ENCODE results near the gene FGF1. TPM values are rescaled to one million over a fixed set of nuclear protein-coding genes. Genes with fewer than 3 reads are reported as not detected.

FGF1 gene
- total RNA-seq, 1 experiment from 2014 or later, result 3.2 TPM

- H3K9me3 ChIP-seq (ENCODE audit: control insufficient read depth, low read depth, low read length), result no peaks in the 10 kb centered on the region
- no peak overlapping the region for H2AK5ac ChIP-seq (ENCODE audit: insufficient read length, low read length)
- no peak overlapping the region for H4K91ac ChIP-seq (ENCODE audit: insufficient read length, low read depth, low read length)
- no peaks in the 10 kb centered on the region for H3K36me3 Mint-ChIP-seq (ENCODE audit: insufficient read depth in 1 of 3, low read depth in 3 of 3)
- H3K27ac Mint-ChIP-seq, result no peak overlapping the region
- no peaks in the 10 kb centered on the region; the same call in 1 of the 2 replicates for H3K27me3 ChIP-seq (ENCODE audit: insufficient read depth, low read length)
- H2BK12ac ChIP-seq (ENCODE audit: insufficient read length, low read depth, low read length), result no peak overlapping the region
- no peak overlapping the region for H2AFZ ChIP-seq (ENCODE audit: low read length)
- H2BK5ac ChIP-seq (ENCODE audit: insufficient read length, low read length), result no peak overlapping the region
- peaks cover 9 to 10% of the 10 kb centered on the region in 2 experiments; a peak in 3 of 4 replicates for H3K4me1 Mint-ChIP-seq
- no CpG with 5 or more reads among the region's 3 CpGs for WGBS (ENCODE audit: extremely low coverage, insufficient read length, low lambda C conversion rate)
- H3K27me3 Mint-ChIP-seq (ENCODE audit: low read depth), result no peaks in the 10 kb centered on the region; the same call in 1 of the 2 replicates
- no peak overlapping the region for H3K4ac ChIP-seq (ENCODE audit: low read depth, low read length)
- no peak overlapping the region for H4K8ac ChIP-seq (replicated peaks; ENCODE audit: insufficient read length, low read depth, low read length)
- no peak overlapping the region for H3K18ac ChIP-seq (ENCODE audit: insufficient read length, low read depth, low read length)
- H3K23me2 ChIP-seq (ENCODE audit: insufficient read length, low read depth, low read length, poor library complexity, severe bottlenecking), result no peaks in the 10 kb centered on the region
- H2BK20ac ChIP-seq (ENCODE audit: low read depth, low read length, poor library complexity, severe bottlenecking), result no peak overlapping the region
- no peak overlapping the region for H3K27ac ChIP-seq (ENCODE audit: insufficient read length, low read depth, low read length)
- no peak overlapping the region for H3T11ph ChIP-seq (ENCODE audit: low read length)
- H3K4me3 Mint-ChIP-seq, result no peak overlapping the region
- H3K9ac ChIP-seq (ENCODE audit: extremely low read depth, insufficient read length, low read length), result no peak overlapping the region
- H4K5ac ChIP-seq (ENCODE audit: insufficient read length, low read depth, low read length), result no peak overlapping the region
- no peak overlapping the region for H2BK15ac ChIP-seq (ENCODE audit: low read depth, low read length)
- no peak overlapping the region for H3K56ac ChIP-seq (ENCODE audit: insufficient read length, low read depth, low read length)
- no peak for TF ChIP-seq CTCF (conservative IDR thresholded peaks at IDR 0.05)
- H2BK120ac ChIP-seq (ENCODE audit: low read depth, low read length, poor library complexity, severe bottlenecking), result no peak overlapping the region
- no peak overlapping the region for H3K4me2 ChIP-seq (ENCODE audit: insufficient read depth, insufficient read length, low read length)
- no peaks in the 10 kb centered on the region for H3K79me1 ChIP-seq (ENCODE audit: insufficient read depth, low read depth, low read length, poor library complexity, severe bottlenecking)
- no peak overlapping the region for H3K23ac ChIP-seq (ENCODE audit: insufficient read length, low read depth, low read length)
- no peaks in the 10 kb centered on the region for H3K9me3 Mint-ChIP-seq
- H4K20me1 ChIP-seq (ENCODE audit: control insufficient read depth, insufficient read depth, insufficient read length), result no peaks in the 10 kb centered on the region
- H3K79me2 ChIP-seq (ENCODE audit: insufficient read depth, low read length), result no peaks in the 10 kb centered on the region
- H3K4me1 ChIP-seq (ENCODE audit: insufficient read depth, low read length), result no peaks in the 10 kb centered on the region; the same call in 1 of the 2 replicates
- DNase-seq, result no peak
- no peak overlapping the region for H3K14ac ChIP-seq (ENCODE audit: insufficient read depth, low read length)
Measured at GRCh38 chr5:142568996-142569335, 116.9 kb downstream of the FGF1 start.
